HL-60 (cell line): ENCODE results near the gene DAZAP1.

Experiments used
- DNase-seq, 2 experiments: peaks; one replicate each; pipeline ENCODE4 v3.0.0-alpha.2; 2010 to 2020; ENCODE audit warnings: low read depth in 1 of 2, low spot score in 1 of 2
- H3K27ac ChIP-seq: fragments of 250-450 bp; sonication (Bioruptor Pico); replicated peaks from 2 replicates; pipeline ENCODE4 v1.5.1; 2020; ENCODE audit warnings: mild to moderate bottlenecking, moderate library complexity
- H3K27me3 ChIP-seq: fragments of 250-450 bp; sonication (Bioruptor Pico); 2 replicates; pipeline ENCODE4 v1.5.1; 2021; ENCODE audit warnings: mild to moderate bottlenecking, moderate library complexity; ENCODE audit not compliant: insufficient read depth, poor library complexity, severe bottlenecking
- H3K4me3 ChIP-seq: replicated peaks from 2 replicates; pipeline ENCODE4 v1.5.1; 2011; ENCODE audit warnings: mild to moderate bottlenecking, control low read depth, low read length; ENCODE audit not compliant: insufficient read depth
- GABPA ChIP-seq: IDR thresholded peaks from 2 replicates; pipeline ENCODE4 v1.6.1; 2012; ENCODE audit warnings: low read depth
- POLR2AphosphoS5 ChIP-seq: IDR thresholded peaks from 2 replicates; pipeline ENCODE4 v1.6.1; 2012; ENCODE audit warnings: low read depth
- SPI1 ChIP-seq: IDR thresholded peaks from 2 replicates; pipeline ENCODE4 v1.6.1; 2012; ENCODE audit warnings: low read depth, mild to moderate bottlenecking, borderline replicate concordance
- TF ChIP-seq, protein P1 (sequence below): IDR thresholded peaks from 2 replicates; pipeline ENCODE4 v1.6.1; 2012; ENCODE audit warnings: low read depth; ENCODE audit not compliant: insufficient replicate concordance
- TF ChIP-seq, protein P2 (sequence below): IDR thresholded peaks from one replicate; pipeline ENCODE4 v1.5.1; 2011; ENCODE audit warnings: low read length, control low read depth, inconsistent platforms; ENCODE audit not compliant: insufficient read depth

DAZAP1 gene

DNA sequence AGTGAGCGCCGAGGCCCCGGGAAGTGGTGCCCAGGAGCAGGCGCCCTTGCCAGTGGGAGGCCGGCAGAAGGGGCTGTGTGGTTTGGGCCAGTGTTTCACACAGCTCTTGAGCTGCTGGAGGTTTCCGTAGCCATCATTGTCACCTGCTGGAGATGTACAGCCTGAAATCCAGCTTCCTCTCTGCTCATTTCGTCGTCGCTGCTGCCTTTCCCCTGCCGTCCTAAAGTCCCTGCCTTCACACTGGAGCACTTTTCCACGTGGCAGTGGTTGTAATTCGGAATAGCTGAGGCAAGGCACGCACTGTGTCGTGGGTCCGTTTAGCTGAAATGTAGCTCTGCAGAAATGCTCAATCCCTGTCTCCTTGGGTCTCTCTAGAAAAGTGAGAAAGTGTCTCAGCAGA lies 13.2 kb downstream of the DAZAP1 start:
- H3K27ac ChIP-seq, result no peak overlapping the region
- no peak for DNase-seq
- TF ChIP-seq POLR2AphosphoS5 (no peak), SPI1 (no peak), GABPA (no peak)
- TF ChIP-seq, protein P1, sequence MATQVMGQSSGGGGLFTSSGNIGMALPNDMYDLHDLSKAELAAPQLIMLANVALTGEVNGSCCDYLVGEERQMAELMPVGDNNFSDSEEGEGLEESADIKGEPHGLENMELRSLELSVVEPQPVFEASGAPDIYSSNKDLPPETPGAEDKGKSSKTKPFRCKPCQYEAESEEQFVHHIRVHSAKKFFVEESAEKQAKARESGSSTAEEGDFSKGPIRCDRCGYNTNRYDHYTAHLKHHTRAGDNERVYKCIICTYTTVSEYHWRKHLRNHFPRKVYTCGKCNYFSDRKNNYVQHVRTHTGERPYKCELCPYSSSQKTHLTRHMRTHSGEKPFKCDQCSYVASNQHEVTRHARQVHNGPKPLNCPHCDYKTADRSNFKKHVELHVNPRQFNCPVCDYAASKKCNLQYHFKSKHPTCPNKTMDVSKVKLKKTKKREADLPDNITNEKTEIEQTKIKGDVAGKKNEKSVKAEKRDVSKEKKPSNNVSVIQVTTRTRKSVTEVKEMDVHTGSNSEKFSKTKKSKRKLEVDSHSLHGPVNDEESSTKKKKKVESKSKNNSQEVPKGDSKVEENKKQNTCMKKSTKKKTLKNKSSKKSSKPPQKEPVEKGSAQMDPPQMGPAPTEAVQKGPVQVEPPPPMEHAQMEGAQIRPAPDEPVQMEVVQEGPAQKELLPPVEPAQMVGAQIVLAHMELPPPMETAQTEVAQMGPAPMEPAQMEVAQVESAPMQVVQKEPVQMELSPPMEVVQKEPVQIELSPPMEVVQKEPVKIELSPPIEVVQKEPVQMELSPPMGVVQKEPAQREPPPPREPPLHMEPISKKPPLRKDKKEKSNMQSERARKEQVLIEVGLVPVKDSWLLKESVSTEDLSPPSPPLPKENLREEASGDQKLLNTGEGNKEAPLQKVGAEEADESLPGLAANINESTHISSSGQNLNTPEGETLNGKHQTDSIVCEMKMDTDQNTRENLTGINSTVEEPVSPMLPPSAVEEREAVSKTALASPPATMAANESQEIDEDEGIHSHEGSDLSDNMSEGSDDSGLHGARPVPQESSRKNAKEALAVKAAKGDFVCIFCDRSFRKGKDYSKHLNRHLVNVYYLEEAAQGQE, result no peak
- TF ChIP-seq, protein P2, sequence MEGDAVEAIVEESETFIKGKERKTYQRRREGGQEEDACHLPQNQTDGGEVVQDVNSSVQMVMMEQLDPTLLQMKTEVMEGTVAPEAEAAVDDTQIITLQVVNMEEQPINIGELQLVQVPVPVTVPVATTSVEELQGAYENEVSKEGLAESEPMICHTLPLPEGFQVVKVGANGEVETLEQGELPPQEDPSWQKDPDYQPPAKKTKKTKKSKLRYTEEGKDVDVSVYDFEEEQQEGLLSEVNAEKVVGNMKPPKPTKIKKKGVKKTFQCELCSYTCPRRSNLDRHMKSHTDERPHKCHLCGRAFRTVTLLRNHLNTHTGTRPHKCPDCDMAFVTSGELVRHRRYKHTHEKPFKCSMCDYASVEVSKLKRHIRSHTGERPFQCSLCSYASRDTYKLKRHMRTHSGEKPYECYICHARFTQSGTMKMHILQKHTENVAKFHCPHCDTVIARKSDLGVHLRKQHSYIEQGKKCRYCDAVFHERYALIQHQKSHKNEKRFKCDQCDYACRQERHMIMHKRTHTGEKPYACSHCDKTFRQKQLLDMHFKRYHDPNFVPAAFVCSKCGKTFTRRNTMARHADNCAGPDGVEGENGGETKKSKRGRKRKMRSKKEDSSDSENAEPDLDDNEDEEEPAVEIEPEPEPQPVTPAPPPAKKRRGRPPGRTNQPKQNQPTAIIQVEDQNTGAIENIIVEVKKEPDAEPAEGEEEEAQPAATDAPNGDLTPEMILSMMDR, result no peak
- H3K4me3 ChIP-seq, result no peak overlapping the region
- H3K27me3 ChIP-seq, result no peaks in the 10 kb centered on the region

DNA sequence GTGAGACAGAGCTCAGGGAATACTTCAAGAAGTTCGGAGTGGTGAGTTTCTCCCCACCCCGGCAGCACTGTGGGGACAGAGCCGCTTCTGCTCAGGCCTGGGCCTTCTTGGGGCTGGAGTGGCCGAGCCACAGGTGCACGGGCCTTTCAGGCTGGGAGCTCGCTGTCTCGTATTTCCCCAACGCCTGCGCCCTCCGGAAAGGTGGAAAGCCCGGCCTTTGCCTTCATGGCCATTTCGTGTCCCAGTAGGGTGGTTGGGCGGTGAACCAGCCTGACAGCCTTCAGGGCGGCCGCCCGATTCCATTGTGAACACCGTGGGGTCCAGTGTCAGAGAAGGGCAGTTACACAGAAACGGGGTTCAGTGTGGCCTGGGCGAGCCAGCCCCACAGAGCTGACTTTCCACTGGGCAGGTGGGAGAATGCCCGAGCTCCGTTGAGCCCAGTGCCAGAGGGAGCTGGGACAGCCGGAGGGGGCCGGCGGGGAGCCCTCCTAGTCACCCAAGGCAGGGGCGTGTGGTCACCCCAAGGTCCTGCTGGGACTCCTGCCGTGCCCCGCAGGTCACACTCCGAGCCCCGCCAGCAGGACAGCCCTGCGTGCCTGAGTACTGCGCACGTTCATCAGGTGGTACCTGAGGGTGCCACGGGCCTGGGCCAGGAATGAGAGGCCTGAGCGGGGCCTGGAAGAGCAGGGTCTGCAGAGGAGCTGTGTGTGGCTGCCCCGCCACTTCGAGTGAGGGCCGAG lies 14.0 kb downstream of the DAZAP1 start:
- Histone ChIP-seq H3K27ac (no peak overlapping the region), H3K4me3 (no peak overlapping the region), H3K27me3 (no peaks in the 10 kb centered on the region)
- DNase-seq, result no peak
- TF ChIP-seq, protein P1, result no peak
- TF ChIP-seq SPI1, result no peak
- no peak for TF ChIP-seq GABPA
- TF ChIP-seq, protein P2, result no peak
- no peak for TF ChIP-seq POLR2AphosphoS5

DNA sequence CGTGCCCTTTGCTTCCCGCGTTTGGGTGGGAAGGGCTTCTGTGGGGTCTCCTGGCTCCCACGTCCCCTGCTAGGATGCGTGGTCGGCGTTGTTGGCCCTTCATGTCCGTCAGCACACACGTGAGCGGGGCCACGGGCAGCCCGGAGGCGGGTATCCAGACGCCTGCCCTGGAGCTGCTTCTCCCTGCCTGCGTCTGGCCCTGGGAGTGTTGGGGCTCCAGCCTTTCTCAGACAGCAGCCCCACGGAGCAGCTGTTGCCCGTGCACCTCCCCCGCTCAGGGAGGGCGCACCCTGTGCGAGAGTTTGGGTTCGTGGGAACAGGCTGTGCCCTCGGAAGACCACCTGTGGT lies 14.5 kb downstream of the DAZAP1 start:
- no peak overlapping the region for H3K27ac ChIP-seq
- no peak for DNase-seq
- TF ChIP-seq SPI1, result no peak
- TF ChIP-seq GABPA, result no peak
- TF ChIP-seq, protein P1, result no peak
- no peak for TF ChIP-seq POLR2AphosphoS5
- TF ChIP-seq, protein P2, result no peak
- no peak overlapping the region for H3K4me3 ChIP-seq
- H3K27me3 ChIP-seq, result no peaks in the 10 kb centered on the region
